SK-N-MC (cell line): ENCODE data around the gene KIAA0930.

Source experiments
- DNase-seq: peaks from one replicate; pipeline ENCODE4 v3.0.0-alpha.2; 2011; ENCODE audit warnings: low read depth, low spot score
- H3K27ac ChIP-seq: fragments of 200-600 bp; sonication (generic); 2 replicates; pipeline ENCODE4 v1.5.1; 2016; ENCODE audit warnings: mixed run types
- H3K36me3 ChIP-seq: fragments of 200-600 bp; sonication (generic); 2 replicates; pipeline ENCODE4 v1.6.1; 2017; ENCODE audit warnings: antibody characterized with exemption, low read length, mixed read lengths; ENCODE audit not compliant: insufficient read depth
- H3K4me3 ChIP-seq: fragments of 200-600 bp; sonication (generic); 2 replicates; pipeline ENCODE4 v1.5.1; 2016
- H3K9ac ChIP-seq: fragments of 200-600 bp; sonication (generic); 2 replicates; pipeline ENCODE4 v1.8.0; 2017; ENCODE audit warnings: mixed run types, mixed read lengths; ENCODE audit not compliant: insufficient read length
- H3K9me3 ChIP-seq: fragments of 200-600 bp; sonication (generic); 2 replicates; pipeline ENCODE4 v1.6.1; 2017; ENCODE audit warnings: low read depth, mild to moderate bottlenecking, antibody characterized with exemption, low read length, moderate library complexity, mixed read lengths
- EZH2 ChIP-seq: fragments of 200-600 bp; sonication (generic); IDR thresholded peaks from one replicate; pipeline ENCODE4 v1.6.1; 2017; ENCODE audit warnings: antibody characterized with exemption
- FOXP2 ChIP-seq: optimal IDR thresholded peaks from 2 replicates; pipeline ENCODE3; 2011; ENCODE audit warnings: mild to moderate bottlenecking, moderate library complexity; ENCODE audit not compliant: insufficient read depth; ENCODE audit errors: extremely low read length, control extremely low read depth
- POLR2AphosphoS5 ChIP-seq: IDR thresholded peaks from 2 replicates; pipeline ENCODE4 v1.6.1; 2012; ENCODE audit warnings: mild to moderate bottlenecking, low read depth, low read length, borderline replicate concordance

Gene KIAA0930

GRCh38 chr22:45142376-45142775 lies 98.3 kb downstream of the KIAA0930 start:
- TF ChIP-seq FOXP2: no peak
- TF ChIP-seq POLR2AphosphoS5: no peak
- TF ChIP-seq EZH2: no peak
- DNase-seq: no peak
- Histone ChIP-seq H3K27ac (no peak overlapping the region), H3K36me3 (no peaks in the 10 kb centered on the region), H3K9me3 (no peaks in the 10 kb centered on the region), H3K4me3 (no peak overlapping the region), H3K9ac (no peak overlapping the region)
